ENCODE measurements around the gene PDE11A. TPM values are rescaled to one million over a fixed set of nuclear protein-coding genes. Genes with fewer than 3 reads are reported as not detected.
A peak's percentile ranks its signal among the peaks of the same experiment; 100 is the strongest.

Gene PDE11A
- total and polyA plus RNA-seq, 12 donors, result 0.26 to 2.9 (median 0.58) TPM

DNA sequence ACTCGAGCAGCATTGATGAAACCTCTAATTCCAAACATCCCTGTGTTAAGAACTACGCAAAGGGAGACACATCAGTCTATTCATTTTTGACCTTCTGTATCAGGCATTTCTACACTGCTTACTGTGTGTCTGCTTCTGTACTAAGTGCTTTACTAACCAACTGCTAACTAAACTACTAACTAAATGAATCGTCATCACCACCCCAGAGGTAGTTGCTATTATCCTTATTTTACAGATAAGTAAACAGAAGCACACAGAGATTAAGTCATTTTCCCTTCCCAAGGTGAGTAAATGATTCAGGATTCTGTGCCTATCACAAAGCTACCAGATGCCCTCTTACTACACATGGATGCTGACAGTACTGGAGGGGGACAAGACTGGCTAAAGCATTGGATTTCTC is 395.9 kb downstream of the PDE11A start:
- H3K4me3 ChIP-seq, result no peak overlapping the region
- DNase-seq, result no peak
- H3K27me3 ChIP-seq, result no peaks in the 10 kb centered on the region
- 79 to 81% (median 81%) methylated on average over 3 of the region's 3 CpGs for WGBS, 4 donors
- H3K4me1 ChIP-seq (replicated peaks in 1 of 2), result peaks cover 0 to 8% of the 10 kb centered on the region in 2 donors
- no peak overlapping the region for H3K27ac ChIP-seq
- intact Hi-C loops (cut with DNase I), result no loop called here
- no peaks in the 10 kb centered on the region for H3K36me3 ChIP-seq (replicated peaks in 1 of 2)
- H3K9me3 ChIP-seq (replicated peaks in 1 of 3), result no peaks in the 10 kb centered on the region
- no peak for TF ChIP-seq POLR2A (IDR thresholded peaks at IDR 0.05)
- TF ChIP-seq, protein P1, sequence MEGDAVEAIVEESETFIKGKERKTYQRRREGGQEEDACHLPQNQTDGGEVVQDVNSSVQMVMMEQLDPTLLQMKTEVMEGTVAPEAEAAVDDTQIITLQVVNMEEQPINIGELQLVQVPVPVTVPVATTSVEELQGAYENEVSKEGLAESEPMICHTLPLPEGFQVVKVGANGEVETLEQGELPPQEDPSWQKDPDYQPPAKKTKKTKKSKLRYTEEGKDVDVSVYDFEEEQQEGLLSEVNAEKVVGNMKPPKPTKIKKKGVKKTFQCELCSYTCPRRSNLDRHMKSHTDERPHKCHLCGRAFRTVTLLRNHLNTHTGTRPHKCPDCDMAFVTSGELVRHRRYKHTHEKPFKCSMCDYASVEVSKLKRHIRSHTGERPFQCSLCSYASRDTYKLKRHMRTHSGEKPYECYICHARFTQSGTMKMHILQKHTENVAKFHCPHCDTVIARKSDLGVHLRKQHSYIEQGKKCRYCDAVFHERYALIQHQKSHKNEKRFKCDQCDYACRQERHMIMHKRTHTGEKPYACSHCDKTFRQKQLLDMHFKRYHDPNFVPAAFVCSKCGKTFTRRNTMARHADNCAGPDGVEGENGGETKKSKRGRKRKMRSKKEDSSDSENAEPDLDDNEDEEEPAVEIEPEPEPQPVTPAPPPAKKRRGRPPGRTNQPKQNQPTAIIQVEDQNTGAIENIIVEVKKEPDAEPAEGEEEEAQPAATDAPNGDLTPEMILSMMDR (IDR thresholded peaks at IDR 0.05), result no peak

DNA sequence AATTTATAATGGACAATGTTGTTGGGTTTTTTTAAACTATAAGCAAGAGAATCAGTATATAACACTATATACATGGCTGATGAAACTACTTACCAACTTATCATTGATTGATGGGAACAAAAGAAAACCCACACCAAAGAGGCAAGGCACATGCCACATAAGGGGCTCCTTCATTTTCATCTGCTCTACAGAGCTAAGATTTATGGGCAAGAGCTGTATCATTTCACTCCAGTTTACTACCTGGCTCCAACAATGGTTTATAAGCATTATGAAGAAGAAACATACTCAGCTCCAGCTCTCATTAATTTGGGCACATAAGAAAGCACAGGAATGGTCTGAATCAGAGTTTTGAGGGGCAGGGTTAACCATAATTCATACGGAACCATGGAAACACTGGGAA is 396.8 kb downstream of the PDE11A start:
- no peaks in the 10 kb centered on the region for H3K27me3 ChIP-seq
- WGBS, 4 donors, result 35 to 83% (median 61%) methylated on average over 1 of the region's 1 CpG
- H3K4me1 ChIP-seq (replicated peaks in 1 of 2), result peaks cover 0 to 8% of the 10 kb centered on the region in 2 donors
- TF ChIP-seq POLR2A (IDR thresholded peaks at IDR 0.05), result no peak
- TF ChIP-seq, protein P1 (IDR thresholded peaks at IDR 0.05), result no peak
- no peak for DNase-seq
- H3K36me3 ChIP-seq (replicated peaks in 1 of 2), result no peaks in the 10 kb centered on the region
- no peak overlapping the region for H3K27ac ChIP-seq
- no peak overlapping the region for H3K4me3 ChIP-seq
- H3K9me3 ChIP-seq (replicated peaks in 1 of 3), result no peaks in the 10 kb centered on the region
- intact Hi-C loops (cut with DNase I), result no loop called here

DNA sequence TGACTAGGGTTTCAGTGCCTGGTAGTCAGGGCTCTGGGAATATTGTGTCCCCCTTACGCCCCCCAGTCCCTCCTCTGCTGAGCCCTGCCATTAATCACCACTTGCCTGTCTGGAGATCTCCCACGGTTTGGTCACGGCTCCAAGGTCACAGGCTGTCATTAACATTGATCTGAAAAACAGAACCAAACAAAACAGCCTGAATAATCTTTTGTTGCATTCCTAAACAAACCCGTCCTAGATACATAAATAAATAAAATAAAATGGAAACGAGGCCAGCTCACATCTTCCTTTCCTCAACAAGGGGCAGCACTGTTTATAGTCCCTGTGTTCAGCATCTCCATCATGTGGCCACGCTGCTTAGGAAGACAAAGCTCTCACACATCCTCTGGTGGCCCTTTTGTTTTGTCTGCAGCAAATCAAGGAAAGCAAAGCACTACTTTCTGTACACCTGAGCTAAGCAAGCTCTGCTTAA is 397.2 kb downstream of the PDE11A start:
- TF ChIP-seq, protein P1 (IDR thresholded peaks at IDR 0.05), result no peak
- no peak for TF ChIP-seq POLR2A (IDR thresholded peaks at IDR 0.05)

DNA sequence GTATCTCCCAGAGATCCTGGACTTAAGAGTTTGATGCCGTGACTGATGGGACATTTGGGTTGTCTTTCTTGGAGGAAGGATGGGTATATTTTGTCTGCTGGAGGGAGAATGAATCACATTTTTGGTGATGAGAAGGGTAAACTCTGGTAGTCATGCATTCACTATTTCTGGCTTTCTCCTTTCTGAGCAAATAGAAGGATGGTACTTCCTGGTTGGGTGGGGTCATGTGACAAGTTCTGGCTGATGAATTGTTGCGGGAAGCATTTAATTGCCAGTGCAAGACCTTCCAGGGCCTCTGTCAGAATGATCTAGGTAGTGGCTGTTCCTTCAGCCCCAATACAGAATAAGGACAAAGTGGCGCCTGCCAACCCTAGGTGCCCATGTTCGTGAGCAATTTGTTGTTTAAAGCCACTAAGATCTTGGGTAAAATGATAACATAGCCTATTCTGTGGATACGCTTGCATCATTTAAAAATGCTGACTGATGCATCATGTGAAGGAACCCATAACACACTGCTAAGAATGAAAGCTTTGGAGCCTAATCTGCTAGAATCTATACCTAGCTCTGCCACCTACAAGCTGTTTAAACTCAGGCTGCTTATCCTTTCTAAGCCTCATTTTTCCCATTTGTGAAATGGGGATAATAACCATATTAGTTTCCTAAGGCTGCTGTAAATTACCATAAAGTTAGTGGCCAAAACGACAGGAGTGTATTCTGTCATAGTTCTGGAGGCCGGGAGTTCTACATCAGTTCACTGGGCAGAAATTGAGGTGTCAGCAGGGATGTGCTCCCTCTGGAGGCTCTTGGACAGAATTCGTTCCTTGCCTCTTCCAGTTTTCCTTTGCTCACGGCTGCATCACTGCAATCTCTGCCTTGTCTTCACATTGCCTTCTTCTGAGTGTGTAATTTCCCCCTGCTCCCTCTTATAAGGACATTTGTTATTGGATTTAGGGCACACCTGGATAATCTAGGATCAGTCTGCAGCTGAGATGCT is 398.7 kb downstream of the PDE11A start:
- Histone ChIP-seq H3K27me3 (no peaks in the 10 kb centered on the region), H3K27ac (no peak overlapping the region), H3K9me3 (replicated peaks in 1 of 3) (no peaks in the 10 kb centered on the region), H3K4me1 (replicated peaks in 1 of 2) (peaks cover 0 to 8% of the 10 kb centered on the region in 2 donors), H3K36me3 (replicated peaks in 1 of 2) (no peaks in the 10 kb centered on the region), H3K4me3 (no peak overlapping the region)
- WGBS, 4 donors, result 77 to 86% (median 79%) methylated on average over 7 to 9 of the region's 9 CpGs
- intact Hi-C loops (cut with DNase I), result no loop called here
- TF ChIP-seq, protein P1 (IDR thresholded peaks at IDR 0.05), result no peak
- no peak for TF ChIP-seq POLR2A (IDR thresholded peaks at IDR 0.05)
- DNase-seq, result no peak

More for the DNA sequence above, 397.2 kb downstream of the PDE11A start:
- intact Hi-C loops (cut with DNase I), result no loop called here
- DNase-seq, result peak in 1 of 7 donors; percentile 21
- Histone ChIP-seq H3K27me3 (no peaks in the 10 kb centered on the region), H3K27ac (no peak overlapping the region), H3K4me1 (replicated peaks in 1 of 2) (peaks cover 0 to 8% of the 10 kb centered on the region in 2 donors), H3K9me3 (replicated peaks in 1 of 3) (no peaks in the 10 kb centered on the region), H3K36me3 (replicated peaks in 1 of 2) (no peaks in the 10 kb centered on the region), H3K4me3 (peak overlapping the region in 1 of 4 donors; percentile 11)
- WGBS, 4 donors, result 16 to 31% (median 21%) methylated on average over 6 of the region's 6 CpGs

Measured in adrenal gland (tissue), 12 donors.